GM06990 (cell line): ENCODE measurements around the gene ZNF607.
"Not testable (repeated sequence)": the region's sequence is repeated elsewhere in the genome, so short reads cannot be mapped to it uniquely, and the experiment has no call there.

Experiments
- DNase-seq: peaks from one replicate; pipeline ENCODE4 v3.0.0-alpha.2; 2011; ENCODE audit not compliant: insufficient read length; ENCODE audit errors: extremely low read depth
- H3K27me3 ChIP-seq: replicated peaks from 2 replicates; pipeline ENCODE4 v1.6.0; 2011; ENCODE audit warnings: low read length; ENCODE audit not compliant: control insufficient read depth, insufficient read depth
- H3K36me3 ChIP-seq: 2 replicates; pipeline ENCODE4 v1.5.1; 2011; ENCODE audit warnings: low read length; ENCODE audit not compliant: control insufficient read depth, insufficient read depth
- H3K4me3 ChIP-seq: replicated peaks from 2 replicates; pipeline ENCODE4 v1.5.1; 2011; ENCODE audit warnings: low read depth, mild to moderate bottlenecking, control low read depth, low read length
- TF ChIP-seq, protein P1 (sequence below): IDR thresholded peaks from 2 replicates; pipeline ENCODE4 v1.5.1; 2011; ENCODE audit warnings: low read length, control low read depth, mild to moderate bottlenecking, inconsistent platforms; ENCODE audit not compliant: insufficient read depth, poor library complexity, severe bottlenecking

The ZNF607 gene

DNA sequence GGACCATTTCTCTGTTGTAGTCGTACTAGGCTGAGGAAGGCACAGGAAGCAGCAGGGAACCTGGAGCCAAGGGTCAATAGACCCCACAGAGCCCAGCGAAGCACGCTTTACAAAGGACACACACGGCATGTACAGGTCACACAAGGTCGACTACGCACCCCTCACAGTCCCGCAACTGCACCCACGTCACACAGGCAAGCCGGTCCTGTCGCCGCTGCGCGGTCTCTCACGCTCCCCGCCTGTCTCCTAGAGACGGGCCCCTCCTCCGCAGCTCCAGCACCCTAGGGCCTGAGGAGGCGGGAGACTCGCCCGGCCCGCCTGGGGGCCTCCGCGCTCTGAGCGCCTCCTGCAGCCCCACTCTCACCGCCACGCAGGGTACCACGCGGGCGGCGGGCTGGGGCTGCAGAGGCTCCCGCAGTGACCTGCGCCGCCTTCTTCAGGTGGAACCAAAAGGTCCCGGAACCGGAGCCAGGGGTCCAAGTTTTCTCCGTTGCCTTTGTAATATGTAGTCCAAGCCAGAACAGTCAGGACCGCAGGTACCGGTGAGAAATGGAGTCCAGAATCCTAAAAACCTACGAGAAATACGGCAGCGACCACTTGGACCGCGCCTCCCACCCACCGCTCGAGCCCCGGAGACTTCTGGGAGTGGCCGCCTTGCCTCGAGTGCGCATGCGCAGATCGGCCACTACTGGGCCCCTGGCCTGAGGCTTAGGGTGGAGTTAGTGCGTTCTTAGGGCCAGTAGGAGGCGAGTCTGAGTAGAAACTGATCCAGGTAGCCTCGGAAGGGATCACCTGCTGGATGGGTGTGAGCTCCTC lies at the start of gene ZNF607:
ZNF607 (minus strand) TSS at position 651 of the 816 bp plus-strand sequence. CDS start 8,143 bp downstream, outside the sequence.
- H3K36me3 ChIP-seq, result no peaks in the 10 kb centered on the region
- TF ChIP-seq, protein P1, sequence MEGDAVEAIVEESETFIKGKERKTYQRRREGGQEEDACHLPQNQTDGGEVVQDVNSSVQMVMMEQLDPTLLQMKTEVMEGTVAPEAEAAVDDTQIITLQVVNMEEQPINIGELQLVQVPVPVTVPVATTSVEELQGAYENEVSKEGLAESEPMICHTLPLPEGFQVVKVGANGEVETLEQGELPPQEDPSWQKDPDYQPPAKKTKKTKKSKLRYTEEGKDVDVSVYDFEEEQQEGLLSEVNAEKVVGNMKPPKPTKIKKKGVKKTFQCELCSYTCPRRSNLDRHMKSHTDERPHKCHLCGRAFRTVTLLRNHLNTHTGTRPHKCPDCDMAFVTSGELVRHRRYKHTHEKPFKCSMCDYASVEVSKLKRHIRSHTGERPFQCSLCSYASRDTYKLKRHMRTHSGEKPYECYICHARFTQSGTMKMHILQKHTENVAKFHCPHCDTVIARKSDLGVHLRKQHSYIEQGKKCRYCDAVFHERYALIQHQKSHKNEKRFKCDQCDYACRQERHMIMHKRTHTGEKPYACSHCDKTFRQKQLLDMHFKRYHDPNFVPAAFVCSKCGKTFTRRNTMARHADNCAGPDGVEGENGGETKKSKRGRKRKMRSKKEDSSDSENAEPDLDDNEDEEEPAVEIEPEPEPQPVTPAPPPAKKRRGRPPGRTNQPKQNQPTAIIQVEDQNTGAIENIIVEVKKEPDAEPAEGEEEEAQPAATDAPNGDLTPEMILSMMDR, result peak; percentile 75
- H3K27me3 ChIP-seq, result no peaks in the 10 kb centered on the region
- peak within 1 kb of the TSS; percentile 84 for H3K4me3 ChIP-seq
- peak; percentile 91 for DNase-seq

DNA sequence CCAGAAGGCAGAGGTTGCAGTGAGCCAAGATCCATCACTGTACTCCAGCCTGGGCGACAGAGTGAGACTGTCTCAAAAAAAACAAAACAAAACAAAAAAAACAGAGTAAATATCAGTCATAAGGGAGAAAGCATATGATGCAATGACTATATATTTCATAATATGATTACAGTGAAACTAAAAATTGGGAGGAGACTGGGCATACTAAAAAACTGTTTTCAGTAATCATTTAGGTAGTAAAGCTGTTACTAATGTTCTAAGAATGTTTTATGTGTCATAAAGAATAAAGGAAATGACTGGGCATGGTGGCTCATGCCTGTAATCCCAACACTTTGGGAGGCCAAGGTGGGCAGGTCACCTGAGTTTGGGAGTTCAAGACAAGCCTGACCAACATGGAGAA lies 43.9 kb upstream of the ZNF607 start:
- peaks cover 1% of the 10 kb centered on the region; the same call in 1 of the 2 replicates for H3K36me3 ChIP-seq
- no peaks in the 10 kb centered on the region for H3K27me3 ChIP-seq
- TF ChIP-seq, protein P1, result no peak
- H3K4me3 ChIP-seq, result no peak overlapping the region
- DNase-seq, result no peak

DNA sequence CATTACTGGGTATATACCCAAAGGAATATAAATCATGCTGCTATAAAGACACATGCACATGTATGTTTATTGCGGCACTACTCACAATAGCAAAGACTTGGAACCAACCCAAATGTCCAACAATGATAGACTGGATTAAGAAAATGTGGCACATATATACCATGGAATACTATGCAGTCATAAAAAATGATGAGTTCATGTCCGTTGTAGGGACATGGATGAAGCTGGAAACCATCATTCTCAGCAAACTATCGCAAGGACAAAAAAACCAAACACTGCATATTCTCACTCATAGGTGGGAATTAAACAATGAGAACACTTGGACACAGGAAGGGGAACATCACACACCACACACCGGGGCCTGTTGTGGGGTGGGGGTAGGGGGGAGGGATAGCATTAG lies 38.1 kb upstream of the ZNF607 start:
- not testable (repeated sequence) for DNase-seq, H3K36me3 ChIP-seq, H3K4me3 ChIP-seq, H3K27me3 ChIP-seq

DNA sequence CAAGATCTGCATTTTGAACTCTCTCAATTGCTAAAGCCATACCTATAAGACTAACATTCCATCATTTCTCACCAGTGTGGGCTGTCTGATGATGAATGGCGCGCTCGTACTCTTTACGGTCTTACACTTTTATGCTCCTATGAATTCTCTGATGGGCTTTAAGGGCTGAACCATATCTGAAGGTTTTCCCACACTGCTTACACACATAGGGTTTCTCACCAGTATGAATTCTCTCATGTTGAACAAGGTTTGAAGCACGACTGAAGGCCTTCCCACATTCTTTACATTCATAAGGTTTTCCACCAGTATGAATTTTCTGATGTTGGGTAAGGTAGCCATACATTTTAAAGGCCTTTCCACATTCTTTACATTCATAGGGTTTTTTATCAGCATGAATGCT lies 18.8 kb upstream of the ZNF607 start:
- TF ChIP-seq, protein P1, result no peak
- no peak for DNase-seq
- Histone ChIP-seq H3K36me3 (no peaks in the 10 kb centered on the region; the same call in 1 of the 2 replicates), H3K4me3 (no peak overlapping the region), H3K27me3 (no peaks in the 10 kb centered on the region)

DNA sequence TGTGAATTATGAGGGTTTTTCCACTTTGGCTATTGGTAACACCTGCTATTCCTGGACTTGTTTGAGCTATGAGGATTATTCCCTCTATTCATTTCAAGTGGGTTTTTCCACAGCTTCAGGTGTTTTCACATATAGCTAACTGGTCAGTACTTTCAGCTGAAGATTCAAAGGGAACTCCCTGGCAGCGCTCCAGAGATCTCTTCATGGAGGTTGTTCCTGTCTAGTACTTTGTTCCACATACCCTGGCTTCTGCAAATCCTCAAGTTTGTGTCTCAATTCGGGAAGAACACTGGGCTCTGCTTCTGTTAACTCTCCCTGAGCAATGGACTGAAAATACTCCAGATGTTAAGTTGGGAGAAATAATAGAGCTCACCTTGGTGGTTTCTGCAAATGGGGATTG lies 5.6 kb upstream of the ZNF607 start:
- H3K4me3 ChIP-seq, result no peak overlapping the region
- no peak for DNase-seq
- TF ChIP-seq, protein P1, result no peak

DNA sequence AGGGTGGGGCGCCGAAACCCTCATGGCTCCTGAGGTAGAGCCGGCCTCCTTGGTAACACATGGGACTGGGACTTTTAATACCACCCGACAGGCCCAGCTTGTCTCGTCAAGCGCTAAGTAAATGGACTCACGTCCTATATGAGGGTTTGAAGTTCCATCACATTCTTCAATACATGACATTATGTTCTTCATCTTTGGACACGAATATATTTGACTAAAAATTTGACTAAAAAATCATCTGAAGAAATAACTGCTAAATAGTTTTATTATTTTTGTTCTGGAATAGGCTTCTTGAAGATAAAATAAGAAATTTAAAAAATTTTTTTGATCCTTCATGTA lies 335 bp upstream of the ZNF607 start:
- TF ChIP-seq, protein P1, result no peak
- H3K27me3 ChIP-seq, result no peaks in the 10 kb centered on the region
- no peak for DNase-seq
- H3K36me3 ChIP-seq, result no peaks in the 10 kb centered on the region
- H3K4me3 ChIP-seq, result peak overlapping the region; percentile 84

More for the DNA sequence above, 5.6 kb upstream of the ZNF607 start:
- H3K36me3 ChIP-seq, result no peaks in the 10 kb centered on the region
- no peaks in the 10 kb centered on the region for H3K27me3 ChIP-seq
